Gastroesophageal sphincter (tissue), 3 donors: ENCODE measurements around the gene LSM6.

ENCODE experiments used
- EP300 ChIP-seq: sonication (generic); formaldehyde crosslinking; IDR thresholded peaks from one replicate; pipeline ENCODE4 v1.6.1; 2017; ENCODE audit warnings: antibody characterized with exemption, mild to moderate bottlenecking
- POLR2A ChIP-seq, 2 donors: fragments of 450-650 bp; IDR thresholded peaks; one replicate each; pipeline ENCODE4 v1.6.1; 2017; ENCODE audit warnings: antibody characterized with exemption in 2 of 2, mild to moderate bottlenecking in 2 of 2, moderate library complexity in 1 of 2
- POLR2AphosphoS5 ChIP-seq: sonication (generic); formaldehyde crosslinking; IDR thresholded peaks from one replicate; pipeline ENCODE4 v1.6.1; 2017; ENCODE audit warnings: antibody characterized with exemption
- TF ChIP-seq, protein P1 (sequence below), 4 experiments: fragments of 200-600 bp in 2 of 4; fragments of 450-650 bp in 2 of 4; sonication (generic) in 1 of 4; IDR thresholded peaks; one replicate each; pipeline ENCODE4 v1.5.1; 2017 to 2019; ENCODE audit warnings: antibody characterized with exemption in 4 of 4, mild to moderate bottlenecking in 2 of 4, moderate library complexity in 2 of 4

GRCh38 chr4:146183209-146183608 lies 7.7 kb downstream of the LSM6 start:
- TF ChIP-seq POLR2A (IDR thresholded peaks at IDR 0.05) (no peak), EP300 (no peak), POLR2AphosphoS5 (no peak)
- TF ChIP-seq, protein P1, sequence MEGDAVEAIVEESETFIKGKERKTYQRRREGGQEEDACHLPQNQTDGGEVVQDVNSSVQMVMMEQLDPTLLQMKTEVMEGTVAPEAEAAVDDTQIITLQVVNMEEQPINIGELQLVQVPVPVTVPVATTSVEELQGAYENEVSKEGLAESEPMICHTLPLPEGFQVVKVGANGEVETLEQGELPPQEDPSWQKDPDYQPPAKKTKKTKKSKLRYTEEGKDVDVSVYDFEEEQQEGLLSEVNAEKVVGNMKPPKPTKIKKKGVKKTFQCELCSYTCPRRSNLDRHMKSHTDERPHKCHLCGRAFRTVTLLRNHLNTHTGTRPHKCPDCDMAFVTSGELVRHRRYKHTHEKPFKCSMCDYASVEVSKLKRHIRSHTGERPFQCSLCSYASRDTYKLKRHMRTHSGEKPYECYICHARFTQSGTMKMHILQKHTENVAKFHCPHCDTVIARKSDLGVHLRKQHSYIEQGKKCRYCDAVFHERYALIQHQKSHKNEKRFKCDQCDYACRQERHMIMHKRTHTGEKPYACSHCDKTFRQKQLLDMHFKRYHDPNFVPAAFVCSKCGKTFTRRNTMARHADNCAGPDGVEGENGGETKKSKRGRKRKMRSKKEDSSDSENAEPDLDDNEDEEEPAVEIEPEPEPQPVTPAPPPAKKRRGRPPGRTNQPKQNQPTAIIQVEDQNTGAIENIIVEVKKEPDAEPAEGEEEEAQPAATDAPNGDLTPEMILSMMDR (IDR thresholded peaks at IDR 0.05) = no peak
